ENCODE measurements around the gene GABPB1. TPM values are rescaled to one million over a fixed set of nuclear protein-coding genes. Genes with fewer than 3 reads are reported as not detected.

The GABPB1 gene
- total RNA-seq, 1 donor from 2014 or later = 10.9 TPM

DNA sequence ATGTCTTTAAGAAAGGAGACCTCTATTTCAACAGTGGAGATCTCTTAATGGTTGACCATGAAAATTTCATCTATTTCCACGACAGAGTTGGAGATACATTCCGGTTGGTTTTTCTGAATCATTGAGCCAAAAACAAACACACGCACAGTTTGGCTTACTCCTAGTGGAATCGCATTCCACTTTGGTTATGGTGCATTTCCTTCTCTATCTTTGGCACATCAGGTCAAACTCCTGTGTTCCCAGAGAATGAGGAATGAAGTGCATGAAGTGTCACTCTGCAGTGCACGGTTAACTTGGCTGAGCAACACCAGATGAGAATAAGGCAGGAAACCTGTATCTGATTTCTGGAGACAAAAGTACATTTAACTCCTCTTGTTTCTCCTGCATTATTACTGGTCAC lies 127.9 kb downstream of the GABPB1 start:
- Histone ChIP-seq H3K27me3 (no peaks in the 10 kb centered on the region), H3K36me3 (no peaks in the 10 kb centered on the region), H3K4me1 (no peaks in the 10 kb centered on the region), H3K9me3 (no peaks in the 10 kb centered on the region), H3K27ac (no peak overlapping the region), H3K4me3 (no peak overlapping the region)
- intact Hi-C loops (cut with DNase I) = no loop called here
- no peak for DNase-seq (ENCODE audit: low spot score in 2 of 2)
- TF ChIP-seq, protein P1, sequence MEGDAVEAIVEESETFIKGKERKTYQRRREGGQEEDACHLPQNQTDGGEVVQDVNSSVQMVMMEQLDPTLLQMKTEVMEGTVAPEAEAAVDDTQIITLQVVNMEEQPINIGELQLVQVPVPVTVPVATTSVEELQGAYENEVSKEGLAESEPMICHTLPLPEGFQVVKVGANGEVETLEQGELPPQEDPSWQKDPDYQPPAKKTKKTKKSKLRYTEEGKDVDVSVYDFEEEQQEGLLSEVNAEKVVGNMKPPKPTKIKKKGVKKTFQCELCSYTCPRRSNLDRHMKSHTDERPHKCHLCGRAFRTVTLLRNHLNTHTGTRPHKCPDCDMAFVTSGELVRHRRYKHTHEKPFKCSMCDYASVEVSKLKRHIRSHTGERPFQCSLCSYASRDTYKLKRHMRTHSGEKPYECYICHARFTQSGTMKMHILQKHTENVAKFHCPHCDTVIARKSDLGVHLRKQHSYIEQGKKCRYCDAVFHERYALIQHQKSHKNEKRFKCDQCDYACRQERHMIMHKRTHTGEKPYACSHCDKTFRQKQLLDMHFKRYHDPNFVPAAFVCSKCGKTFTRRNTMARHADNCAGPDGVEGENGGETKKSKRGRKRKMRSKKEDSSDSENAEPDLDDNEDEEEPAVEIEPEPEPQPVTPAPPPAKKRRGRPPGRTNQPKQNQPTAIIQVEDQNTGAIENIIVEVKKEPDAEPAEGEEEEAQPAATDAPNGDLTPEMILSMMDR (IDR thresholded peaks at IDR 0.05) = no peak

DNA sequence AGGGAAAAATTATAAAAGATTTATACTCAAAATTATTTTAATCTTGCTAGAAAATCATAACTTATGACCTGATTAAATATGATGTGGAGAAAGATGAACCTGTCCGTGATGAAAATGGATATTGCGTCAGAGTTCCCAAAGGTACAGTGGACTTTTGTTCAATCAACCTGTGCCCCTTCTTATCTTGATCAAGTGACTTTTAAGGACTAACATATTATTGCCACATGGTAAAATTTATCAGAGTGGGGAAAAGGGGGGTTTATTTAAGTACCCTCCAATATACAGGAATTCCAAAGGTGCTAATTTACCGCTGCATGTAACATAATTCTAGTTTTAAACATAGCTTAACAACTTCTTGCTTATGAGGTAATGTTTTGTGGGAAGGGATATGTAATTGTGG lies 129.1 kb downstream of the GABPB1 start:
- H3K27ac ChIP-seq = no peak overlapping the region
- DNase-seq (ENCODE audit: low spot score in 2 of 2) = no peak
- H3K4me3 ChIP-seq = no peak overlapping the region
- TF ChIP-seq, protein P1 (IDR thresholded peaks at IDR 0.05) = no peak
- no peaks in the 10 kb centered on the region for H3K36me3 ChIP-seq
- no peaks in the 10 kb centered on the region for H3K27me3 ChIP-seq
- intact Hi-C loops (cut with DNase I) = no loop called here
- no peaks in the 10 kb centered on the region for H3K9me3 ChIP-seq
- no peaks in the 10 kb centered on the region for H3K4me1 ChIP-seq

Other genes starting within 250 kb of the GABPB1 start
- gene ATP8B4, start 236.0 kb downstream of the GABPB1 start, total RNA-seq = 15.1 TPM
- not detected for gene SLC27A2, start 173.0 kb downstream of the GABPB1 start, total RNA-seq
- not detected for gene HDC, start 89.5 kb downstream of the GABPB1 start, total RNA-seq
- gene USP8, start 69.2 kb upstream of the GABPB1 start, total RNA-seq = 34.5 TPM
- gene USP50, start 191.5 kb upstream of the GABPB1 start, total RNA-seq = not detected

Measured in ascending aorta (tissue), 2 donors.